ENCODE data around the gene MSL3B.

DNA sequence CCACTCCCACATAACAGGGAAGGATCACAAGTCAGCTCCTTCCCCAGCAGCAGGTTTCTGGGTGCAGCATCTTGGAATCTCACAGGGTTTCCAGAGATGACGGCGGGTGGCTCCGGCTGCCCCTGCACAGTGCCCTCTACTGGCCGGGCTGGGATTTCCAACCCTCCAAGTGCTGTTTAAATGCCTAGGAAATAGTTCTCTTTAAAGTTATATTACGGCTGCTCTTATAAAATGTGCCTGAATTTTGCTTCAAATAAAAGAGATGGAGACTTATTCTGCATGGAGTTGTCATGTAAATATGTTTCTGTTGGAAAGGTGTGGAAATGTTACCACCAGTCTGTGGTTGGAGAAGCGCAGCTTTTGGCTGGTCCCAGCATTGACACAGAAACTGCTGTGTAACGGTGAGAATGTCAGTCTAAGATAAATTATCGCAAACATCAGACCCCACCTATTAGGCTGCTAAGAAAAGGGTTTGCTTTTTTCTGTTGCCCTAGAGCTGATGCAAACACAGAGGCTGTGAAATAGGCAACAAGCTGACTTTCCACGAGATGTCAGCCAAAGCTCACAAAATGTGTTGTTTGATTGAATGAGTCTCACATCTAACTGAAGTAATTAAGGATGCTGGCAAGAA is 10.6 kb downstream of the MSL3B start:
- TF ChIP-seq CREM (IDR thresholded peaks at IDR 0.05; ENCODE audit: low read depth) (no peak), SAFB2 (IDR thresholded peaks at IDR 0.05; ENCODE audit: borderline replicate concordance, low read depth, low read length, severe bottlenecking) (no peak), MXI1 (IDR thresholded peaks at IDR 0.05; ENCODE audit: low read depth, low read length) (peak; percentile 63; the same call in 1 of the 2 replicates), PHTF2 (CRISPR knock-in tag; IDR thresholded peaks at IDR 0.05) (no peak), PHF8 (IDR thresholded peaks at IDR 0.05; ENCODE audit: borderline replicate concordance, low read length) (no peak), LCOR (CRISPR knock-in tag; IDR thresholded peaks at IDR 0.05) (no peak), KLF1 (tag; IDR thresholded peaks at IDR 0.05) (no peak), NR4A1 (CRISPR knock-in tag; IDR thresholded peaks at IDR 0.05) (no peak), NR4A1 (tag; IDR thresholded peaks at IDR 0.05) (no peak)
- TF ChIP-seq, protein P1, sequence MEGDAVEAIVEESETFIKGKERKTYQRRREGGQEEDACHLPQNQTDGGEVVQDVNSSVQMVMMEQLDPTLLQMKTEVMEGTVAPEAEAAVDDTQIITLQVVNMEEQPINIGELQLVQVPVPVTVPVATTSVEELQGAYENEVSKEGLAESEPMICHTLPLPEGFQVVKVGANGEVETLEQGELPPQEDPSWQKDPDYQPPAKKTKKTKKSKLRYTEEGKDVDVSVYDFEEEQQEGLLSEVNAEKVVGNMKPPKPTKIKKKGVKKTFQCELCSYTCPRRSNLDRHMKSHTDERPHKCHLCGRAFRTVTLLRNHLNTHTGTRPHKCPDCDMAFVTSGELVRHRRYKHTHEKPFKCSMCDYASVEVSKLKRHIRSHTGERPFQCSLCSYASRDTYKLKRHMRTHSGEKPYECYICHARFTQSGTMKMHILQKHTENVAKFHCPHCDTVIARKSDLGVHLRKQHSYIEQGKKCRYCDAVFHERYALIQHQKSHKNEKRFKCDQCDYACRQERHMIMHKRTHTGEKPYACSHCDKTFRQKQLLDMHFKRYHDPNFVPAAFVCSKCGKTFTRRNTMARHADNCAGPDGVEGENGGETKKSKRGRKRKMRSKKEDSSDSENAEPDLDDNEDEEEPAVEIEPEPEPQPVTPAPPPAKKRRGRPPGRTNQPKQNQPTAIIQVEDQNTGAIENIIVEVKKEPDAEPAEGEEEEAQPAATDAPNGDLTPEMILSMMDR (IDR thresholded peaks at IDR 0.05 in 2 of 3, conservative IDR thresholded peaks at IDR 0.05 in 1 of 3; ENCODE audit: insufficient read depth in 2 of 3, low read depth in 1 of 3, low read length in 3 of 3) = peak; percentile 79 to 88 (median 83)
- TF ChIP-seq, protein P2, sequence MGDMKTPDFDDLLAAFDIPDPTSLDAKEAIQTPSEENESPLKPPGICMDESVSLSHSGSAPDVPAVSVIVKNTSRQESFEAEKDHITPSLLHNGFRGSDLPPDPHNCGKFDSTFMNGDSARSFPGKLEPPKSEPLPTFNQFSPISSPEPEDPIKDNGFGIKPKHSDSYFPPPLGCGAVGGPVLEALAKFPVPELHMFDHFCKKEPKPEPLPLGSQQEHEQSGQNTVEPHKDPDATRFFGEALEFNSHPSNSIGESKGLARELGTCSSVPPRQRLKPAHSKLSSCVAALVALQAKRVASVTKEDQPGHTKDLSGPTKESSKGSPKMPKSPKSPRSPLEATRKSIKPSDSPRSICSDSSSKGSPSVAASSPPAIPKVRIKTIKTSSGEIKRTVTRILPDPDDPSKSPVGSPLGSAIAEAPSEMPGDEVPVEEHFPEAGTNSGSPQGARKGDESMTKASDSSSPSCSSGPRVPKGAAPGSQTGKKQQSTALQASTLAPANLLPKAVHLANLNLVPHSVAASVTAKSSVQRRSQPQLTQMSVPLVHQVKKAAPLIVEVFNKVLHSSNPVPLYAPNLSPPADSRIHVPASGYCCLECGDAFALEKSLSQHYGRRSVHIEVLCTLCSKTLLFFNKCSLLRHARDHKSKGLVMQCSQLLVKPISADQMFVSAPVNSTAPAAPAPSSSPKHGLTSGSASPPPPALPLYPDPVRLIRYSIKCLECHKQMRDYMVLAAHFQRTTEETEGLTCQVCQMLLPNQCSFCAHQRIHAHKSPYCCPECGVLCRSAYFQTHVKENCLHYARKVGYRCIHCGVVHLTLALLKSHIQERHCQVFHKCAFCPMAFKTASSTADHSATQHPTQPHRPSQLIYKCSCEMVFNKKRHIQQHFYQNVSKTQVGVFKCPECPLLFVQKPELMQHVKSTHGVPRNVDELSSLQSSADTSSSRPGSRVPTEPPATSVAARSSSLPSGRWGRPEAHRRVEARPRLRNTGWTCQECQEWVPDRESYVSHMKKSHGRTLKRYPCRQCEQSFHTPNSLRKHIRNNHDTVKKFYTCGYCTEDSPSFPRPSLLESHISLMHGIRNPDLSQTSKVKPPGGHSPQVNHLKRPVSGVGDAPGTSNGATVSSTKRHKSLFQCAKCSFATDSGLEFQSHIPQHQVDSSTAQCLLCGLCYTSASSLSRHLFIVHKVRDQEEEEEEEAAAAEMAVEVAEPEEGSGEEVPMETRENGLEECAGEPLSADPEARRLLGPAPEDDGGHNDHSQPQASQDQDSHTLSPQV (IDR thresholded peaks at IDR 0.05) = 0 out of 2 replicates have a peak, but pooled peaks have one; percentile 49
- TF ChIP-seq, protein P3, sequence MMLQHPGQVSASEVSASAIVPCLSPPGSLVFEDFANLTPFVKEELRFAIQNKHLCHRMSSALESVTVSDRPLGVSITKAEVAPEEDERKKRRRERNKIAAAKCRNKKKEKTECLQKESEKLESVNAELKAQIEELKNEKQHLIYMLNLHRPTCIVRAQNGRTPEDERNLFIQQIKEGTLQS (IDR thresholded peaks at IDR 0.05) = peak; percentile 45
- TF ChIP-seq, protein P3 (CRISPR knock-in tag; conservative IDR thresholded peaks at IDR 0.05) = no peak

All from K562 (cell line).